Measurements from ENCODE around the gene SPG11. TPM values are rescaled to one million over a fixed set of nuclear protein-coding genes. Genes with fewer than 3 reads are reported as not detected.

SPG11 gene
- total and polyA plus RNA-seq, 9 of the 15 experiments (the other 6 are each of a cell fraction or from before 2014, with no cell fraction given) = 23.3 to 71.2 (median 45.6) TPM

- no peak for TF ChIP-seq PREB (CRISPR knock-in tag; IDR thresholded peaks at IDR 0.05)
- peak; percentile 86 for TF ChIP-seq EP400 (IDR thresholded peaks at IDR 0.05)
- no peak; the same call in 1 of the 2 replicates for TF ChIP-seq ZBTB17 (CRISPR knock-in tag; IDR thresholded peaks at IDR 0.05)
- peak; percentile 80 for TF ChIP-seq BRD4 (IDR thresholded peaks at IDR 0.05)
- no peak for TF ChIP-seq ZNF518B (CRISPR knock-in tag; IDR thresholded peaks at IDR 0.05)
- no peak for TF ChIP-seq RAD21 (CRISPR knock-in tag; conservative IDR thresholded peaks at IDR 0.05 in 1 of 2, IDR thresholded peaks at IDR 0.05 in 1 of 2)
- no peak for TF ChIP-seq ZNF764 (CRISPR knock-in tag; IDR thresholded peaks at IDR 0.05; ENCODE audit: low read depth)
- no peak for TF ChIP-seq BCOR (IDR thresholded peaks at IDR 0.05)
- TF ChIP-seq NFE2L1 (tag; IDR thresholded peaks at IDR 0.05; ENCODE audit: borderline replicate concordance, low read depth) = no peak
- no peak for TF ChIP-seq ZBTB34 (CRISPR knock-in tag; IDR thresholded peaks at IDR 0.05)
- peak; percentile 68 for TF ChIP-seq ZNF431 (CRISPR knock-in tag; IDR thresholded peaks at IDR 0.05)
- TF ChIP-seq HMG20B (CRISPR knock-in tag; IDR thresholded peaks at IDR 0.05) = no peak
- no peak for TF ChIP-seq RNF2 (IDR thresholded peaks at IDR 0.05)
- no peak for TF ChIP-seq ILK (tag; IDR thresholded peaks at IDR 0.05; ENCODE audit: borderline replicate concordance, low read depth)
- no peak for TF ChIP-seq BRCA1 (IDR thresholded peaks at IDR 0.05)
- no peak for TF ChIP-seq BRCA1 (CRISPR knock-in tag; IDR thresholded peaks at IDR 0.05)
- no peak for TF ChIP-seq CREBBP (IDR thresholded peaks at IDR 0.05; ENCODE audit: low read depth, low read length)
- no peak for TF ChIP-seq PBX2 (CRISPR knock-in tag; IDR thresholded peaks at IDR 0.05; ENCODE audit: low read depth)
- TF ChIP-seq PBX2 (tag; conservative IDR thresholded peaks at IDR 0.05; ENCODE audit: low read depth) = no peak
- TF ChIP-seq ZC3H11A (IDR thresholded peaks at IDR 0.05; ENCODE audit: low read depth, low read length) = no peak
These were observed 126.3 kb downstream of the SPG11 start, which contains the start of gene EIF3J (continued) for GRCh38 chr15:44536962-44537734.

All from K562 (cell line).